HEK293 (cell line): ENCODE measurements around the gene LHFPL6.

Source experiments
- CTCF ChIA-PET: fragments of 350-600 bp; formaldehyde crosslinking; extraction: SDS; loops from one replicate; lab custom pipeline; 2021; ENCODE audit warnings: antibody characterized with exemption; lab: Yijun Ruan, JAX
- POLR2A ChIA-PET: fragments of 300-600 bp; formaldehyde crosslinking; extraction: SDS; loops from one replicate; lab custom pipeline; 2020; ENCODE audit warnings: antibody characterized with exemption, inconsistent platforms; lab: Yijun Ruan, JAX
- H3K27ac ChIP-seq: fragments of 200-500 bp; sonication (Bioruptor generic); 2 replicates; pipeline ENCODE4 v1.5.1; 2014; ENCODE audit warnings: low read depth, low read length, control low read depth, inconsistent platforms; ENCODE audit errors: extremely low read depth
- H3K36me3 ChIP-seq, 2 experiments: fragments of 200-500 bp in 1 of 2; sonication (Bioruptor generic) in 1 of 2; 1 replicate in 1 of 2; 2 replicates in 1 of 2; pipeline ENCODE4 v1.5.1; 2014 to 2017; ENCODE audit warnings: inconsistent platforms in 2 of 2, low read length in 2 of 2; ENCODE audit not compliant: control insufficient read depth in 2 of 2, insufficient read depth in 1 of 2
- H3K4me1 ChIP-seq: fragments of 200-500 bp; sonication (Bioruptor generic); 2 replicates; pipeline ENCODE4 v1.5.1; 2014; ENCODE audit warnings: mild to moderate bottlenecking, low read length, inconsistent platforms; ENCODE audit not compliant: control insufficient read depth, insufficient read depth
- H3K4me3 ChIP-seq: 2 replicates; pipeline ENCODE4 v1.5.1; 2011; ENCODE audit warnings: low read depth, mild to moderate bottlenecking, control low read depth, low read length, moderate library complexity
- H3K9me3 ChIP-seq: fragments of 200-500 bp; sonication (Bioruptor generic); 2 replicates; pipeline ENCODE4 v1.5.1; 2014; ENCODE audit warnings: low read depth, low read length, inconsistent platforms; ENCODE audit not compliant: control insufficient read depth, insufficient read depth
- GLIS1 ChIP-seq: fragments of 450-650 bp; formaldehyde crosslinking; IDR thresholded peaks from 2 replicates; pipeline ENCODE4 v1.5.1; 2016; ENCODE audit warnings: missing biosample characterization, missing genetic modification characterization
- KLF16 ChIP-seq: fragments of 450-650 bp; formaldehyde crosslinking; IDR thresholded peaks from 2 replicates; pipeline ENCODE4 v1.5.1; 2017; ENCODE audit warnings: missing biosample characterization, missing genetic modification characterization
- SCRT2 ChIP-seq: fragments of 450-650 bp; formaldehyde crosslinking; IDR thresholded peaks from 2 replicates; pipeline ENCODE4 v1.5.1; 2016; ENCODE audit warnings: missing biosample characterization, missing genetic modification characterization
- ZFP3 ChIP-seq: fragments of 450-650 bp; formaldehyde crosslinking; IDR thresholded peaks from 2 replicates; pipeline ENCODE4 v1.5.1; 2016; ENCODE audit warnings: low read depth, missing biosample characterization, missing genetic modification characterization
- ZIC2 ChIP-seq: fragments of 450-650 bp; formaldehyde crosslinking; IDR thresholded peaks from 2 replicates; pipeline ENCODE4 v1.5.1; 2016; ENCODE audit warnings: missing biosample characterization, missing genetic modification characterization
- ZNF132 ChIP-seq: fragments of 450-650 bp; formaldehyde crosslinking; IDR thresholded peaks from 2 replicates; pipeline ENCODE4 v1.5.1; 2017; ENCODE audit warnings: missing biosample characterization, missing genetic modification characterization, borderline replicate concordance
- ZNF658 ChIP-seq: fragments of 450-650 bp; formaldehyde crosslinking; IDR thresholded peaks from 2 replicates; pipeline ENCODE4; 2016; ENCODE audit warnings: missing biosample characterization, missing genetic modification characterization
- ZNF76 ChIP-seq: fragments of 450-650 bp; formaldehyde crosslinking; IDR thresholded peaks from 2 replicates; pipeline ENCODE4; 2016; ENCODE audit warnings: low read depth, missing biosample characterization, missing genetic modification characterization, borderline replicate concordance
- TF ChIP-seq, protein P1 (sequence below): fragments of 450-650 bp; formaldehyde crosslinking; IDR thresholded peaks from 2 replicates; pipeline ENCODE4 v1.5.1; 2016; ENCODE audit warnings: missing biosample characterization, missing genetic modification characterization
- TF ChIP-seq, protein P2 (sequence below): fragments of 450-650 bp; formaldehyde crosslinking; IDR thresholded peaks from 2 replicates; pipeline ENCODE4 v1.5.1; 2016; ENCODE audit warnings: missing biosample characterization, missing genetic modification characterization
- TF ChIP-seq, protein P3 (sequence below): fragments of 450-650 bp; formaldehyde crosslinking; IDR thresholded peaks from 2 replicates; pipeline ENCODE4 v1.5.1; 2016; ENCODE audit warnings: missing biosample characterization, missing genetic modification characterization
- TF ChIP-seq, protein P4 (sequence below): fragments of 450-650 bp; formaldehyde crosslinking; IDR thresholded peaks from 2 replicates; pipeline ENCODE4 v1.5.1; 2016; ENCODE audit warnings: missing biosample characterization, missing genetic modification characterization
- TF ChIP-seq, protein P5 (sequence below): fragments of 450-650 bp; formaldehyde crosslinking; IDR thresholded peaks from 2 replicates; pipeline ENCODE4 v1.5.1; 2017; ENCODE audit warnings: missing biosample characterization, missing genetic modification characterization

Gene LHFPL6

DNA sequence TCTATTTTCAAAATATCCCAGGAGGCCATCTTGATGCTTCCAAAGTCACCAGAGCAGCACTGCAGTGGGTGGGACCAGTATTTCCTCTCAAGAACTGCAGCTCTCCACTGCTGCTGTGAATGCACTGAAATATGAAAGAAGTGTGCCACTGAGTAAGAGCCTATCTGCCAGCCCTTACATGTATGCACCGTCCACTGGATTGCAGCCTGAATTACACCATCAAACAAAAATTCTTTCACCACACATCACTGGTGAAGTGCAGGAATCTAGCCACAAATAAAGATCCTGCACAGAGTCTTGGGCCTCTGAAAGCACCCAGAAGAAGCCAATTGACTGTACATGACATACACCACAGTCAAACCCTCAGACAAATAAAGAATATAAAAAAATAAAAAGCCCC is 249.0 kb downstream of the LHFPL6 start:
- Histone ChIP-seq H3K9me3 (no peaks in the 10 kb centered on the region), H3K4me1 (no peaks in the 10 kb centered on the region), H3K4me3 (no peak overlapping the region), H3K27ac (no peak overlapping the region), H3K36me3 (no peaks in the 10 kb centered on the region)
- ChIA-PET POLR2A (no interaction called here), CTCF (no interaction called here)
- TF ChIP-seq ZNF132 (no peak), ZNF658 (tag by site-specific recombination) (no peak), ZIC2 (tag by site-specific recombination) (no peak), SCRT2 (tag by site-specific recombination) (no peak), ZFP3 (tag by site-specific recombination) (no peak), GLIS1 (tag by site-specific recombination) (no peak), KLF16 (tag by site-specific recombination) (no peak), ZNF76 (no peak)
- TF ChIP-seq, protein P1, sequence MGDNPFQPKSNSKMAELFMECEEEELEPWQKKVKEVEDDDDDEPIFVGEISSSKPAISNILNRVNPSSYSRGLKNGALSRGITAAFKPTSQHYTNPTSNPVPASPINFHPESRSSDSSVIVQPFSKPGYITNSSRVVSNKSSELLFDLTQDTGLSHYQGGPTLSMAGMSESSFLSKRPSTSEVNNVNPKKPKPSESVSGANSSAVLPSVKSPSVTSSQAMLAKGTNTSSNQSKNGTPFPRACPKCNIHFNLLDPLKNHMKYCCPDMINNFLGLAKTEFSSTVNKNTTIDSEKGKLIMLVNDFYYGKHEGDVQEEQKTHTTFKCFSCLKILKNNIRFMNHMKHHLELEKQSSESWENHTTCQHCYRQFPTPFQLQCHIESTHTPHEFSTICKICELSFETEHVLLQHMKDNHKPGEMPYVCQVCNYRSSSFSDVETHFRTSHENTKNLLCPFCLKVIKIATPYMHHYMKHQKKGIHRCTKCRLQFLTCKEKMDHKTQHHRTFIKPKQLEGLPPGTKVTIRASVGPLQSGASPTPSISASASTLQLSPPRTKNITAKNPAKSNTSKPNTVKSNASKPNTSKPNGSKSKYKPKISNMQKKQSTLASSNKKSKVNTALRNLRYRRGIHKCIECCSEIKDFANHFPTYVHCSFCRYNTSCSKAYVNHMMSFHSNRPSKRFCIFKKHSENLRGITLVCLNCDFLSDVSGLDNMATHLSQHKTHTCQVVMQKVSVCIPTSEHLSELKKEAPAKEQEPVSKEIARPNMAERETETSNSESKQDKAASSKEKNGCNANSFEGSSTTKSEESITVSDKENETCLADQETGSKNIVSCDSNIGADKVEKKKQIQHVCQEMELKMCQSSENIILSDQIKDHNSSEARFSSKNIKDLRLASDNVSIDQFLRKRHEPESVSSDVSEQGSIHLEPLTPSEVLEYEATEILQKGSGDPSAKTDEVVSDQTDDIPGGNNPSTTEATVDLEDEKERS (tag by site-specific recombination): no peak
- TF ChIP-seq, protein P2, sequence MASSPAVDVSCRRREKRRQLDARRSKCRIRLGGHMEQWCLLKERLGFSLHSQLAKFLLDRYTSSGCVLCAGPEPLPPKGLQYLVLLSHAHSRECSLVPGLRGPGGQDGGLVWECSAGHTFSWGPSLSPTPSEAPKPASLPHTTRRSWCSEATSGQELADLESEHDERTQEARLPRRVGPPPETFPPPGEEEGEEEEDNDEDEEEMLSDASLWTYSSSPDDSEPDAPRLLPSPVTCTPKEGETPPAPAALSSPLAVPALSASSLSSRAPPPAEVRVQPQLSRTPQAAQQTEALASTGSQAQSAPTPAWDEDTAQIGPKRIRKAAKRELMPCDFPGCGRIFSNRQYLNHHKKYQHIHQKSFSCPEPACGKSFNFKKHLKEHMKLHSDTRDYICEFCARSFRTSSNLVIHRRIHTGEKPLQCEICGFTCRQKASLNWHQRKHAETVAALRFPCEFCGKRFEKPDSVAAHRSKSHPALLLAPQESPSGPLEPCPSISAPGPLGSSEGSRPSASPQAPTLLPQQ (tag by site-specific recombination): no peak
- TF ChIP-seq, protein P3, sequence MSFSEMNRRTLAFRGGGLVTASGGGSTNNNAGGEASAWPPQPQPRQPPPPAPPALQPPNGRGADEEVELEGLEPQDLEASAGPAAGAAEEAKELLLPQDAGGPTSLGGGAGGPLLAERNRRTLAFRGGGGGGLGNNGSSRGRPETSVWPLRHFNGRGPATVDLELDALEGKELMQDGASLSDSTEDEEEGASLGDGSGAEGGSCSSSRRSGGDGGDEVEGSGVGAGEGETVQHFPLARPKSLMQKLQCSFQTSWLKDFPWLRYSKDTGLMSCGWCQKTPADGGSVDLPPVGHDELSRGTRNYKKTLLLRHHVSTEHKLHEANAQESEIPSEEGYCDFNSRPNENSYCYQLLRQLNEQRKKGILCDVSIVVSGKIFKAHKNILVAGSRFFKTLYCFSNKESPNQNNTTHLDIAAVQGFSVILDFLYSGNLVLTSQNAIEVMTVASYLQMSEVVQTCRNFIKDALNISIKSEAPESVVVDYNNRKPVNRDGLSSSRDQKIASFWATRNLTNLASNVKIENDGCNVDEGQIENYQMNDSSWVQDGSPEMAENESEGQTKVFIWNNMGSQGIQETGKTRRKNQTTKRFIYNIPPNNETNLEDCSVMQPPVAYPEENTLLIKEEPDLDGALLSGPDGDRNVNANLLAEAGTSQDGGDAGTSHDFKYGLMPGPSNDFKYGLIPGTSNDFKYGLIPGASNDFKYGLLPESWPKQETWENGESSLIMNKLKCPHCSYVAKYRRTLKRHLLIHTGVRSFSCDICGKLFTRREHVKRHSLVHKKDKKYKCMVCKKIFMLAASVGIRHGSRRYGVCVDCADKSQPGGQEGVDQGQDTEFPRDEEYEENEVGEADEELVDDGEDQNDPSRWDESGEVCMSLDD (tag by site-specific recombination): no peak

DNA sequence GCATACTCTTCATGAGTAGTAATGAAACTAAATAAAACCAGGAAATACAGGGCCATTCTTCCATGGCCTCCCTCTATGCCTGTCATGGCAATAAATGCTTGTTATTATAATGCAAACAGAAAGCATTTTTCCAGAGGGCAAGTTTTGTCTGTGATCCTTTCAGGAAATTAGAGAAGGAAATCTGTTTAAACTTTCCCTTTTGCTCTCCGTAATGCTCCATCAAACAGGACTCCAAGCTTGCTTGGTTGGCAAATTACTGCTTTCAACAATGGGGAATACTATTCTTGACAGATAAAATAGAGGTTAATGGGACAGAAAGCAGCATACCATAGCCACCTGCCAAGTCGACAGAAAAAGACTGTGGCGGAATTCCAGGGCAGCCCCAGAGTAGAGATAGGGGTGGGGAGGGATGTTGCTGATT is 252.5 kb downstream of the LHFPL6 start:
- Histone ChIP-seq H3K36me3 (no peaks in the 10 kb centered on the region), H3K4me1 (peaks cover 14% of the 10 kb centered on the region), H3K27ac (no peak overlapping the region), H3K9me3 (no peaks in the 10 kb centered on the region), H3K4me3 (no peak overlapping the region)
- ChIA-PET POLR2A (no interaction called here), CTCF (no interaction called here)
- TF ChIP-seq, protein P4, sequence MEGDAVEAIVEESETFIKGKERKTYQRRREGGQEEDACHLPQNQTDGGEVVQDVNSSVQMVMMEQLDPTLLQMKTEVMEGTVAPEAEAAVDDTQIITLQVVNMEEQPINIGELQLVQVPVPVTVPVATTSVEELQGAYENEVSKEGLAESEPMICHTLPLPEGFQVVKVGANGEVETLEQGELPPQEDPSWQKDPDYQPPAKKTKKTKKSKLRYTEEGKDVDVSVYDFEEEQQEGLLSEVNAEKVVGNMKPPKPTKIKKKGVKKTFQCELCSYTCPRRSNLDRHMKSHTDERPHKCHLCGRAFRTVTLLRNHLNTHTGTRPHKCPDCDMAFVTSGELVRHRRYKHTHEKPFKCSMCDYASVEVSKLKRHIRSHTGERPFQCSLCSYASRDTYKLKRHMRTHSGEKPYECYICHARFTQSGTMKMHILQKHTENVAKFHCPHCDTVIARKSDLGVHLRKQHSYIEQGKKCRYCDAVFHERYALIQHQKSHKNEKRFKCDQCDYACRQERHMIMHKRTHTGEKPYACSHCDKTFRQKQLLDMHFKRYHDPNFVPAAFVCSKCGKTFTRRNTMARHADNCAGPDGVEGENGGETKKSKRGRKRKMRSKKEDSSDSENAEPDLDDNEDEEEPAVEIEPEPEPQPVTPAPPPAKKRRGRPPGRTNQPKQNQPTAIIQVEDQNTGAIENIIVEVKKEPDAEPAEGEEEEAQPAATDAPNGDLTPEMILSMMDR (tag by site-specific recombination): no peak
- TF ChIP-seq, protein P5, sequence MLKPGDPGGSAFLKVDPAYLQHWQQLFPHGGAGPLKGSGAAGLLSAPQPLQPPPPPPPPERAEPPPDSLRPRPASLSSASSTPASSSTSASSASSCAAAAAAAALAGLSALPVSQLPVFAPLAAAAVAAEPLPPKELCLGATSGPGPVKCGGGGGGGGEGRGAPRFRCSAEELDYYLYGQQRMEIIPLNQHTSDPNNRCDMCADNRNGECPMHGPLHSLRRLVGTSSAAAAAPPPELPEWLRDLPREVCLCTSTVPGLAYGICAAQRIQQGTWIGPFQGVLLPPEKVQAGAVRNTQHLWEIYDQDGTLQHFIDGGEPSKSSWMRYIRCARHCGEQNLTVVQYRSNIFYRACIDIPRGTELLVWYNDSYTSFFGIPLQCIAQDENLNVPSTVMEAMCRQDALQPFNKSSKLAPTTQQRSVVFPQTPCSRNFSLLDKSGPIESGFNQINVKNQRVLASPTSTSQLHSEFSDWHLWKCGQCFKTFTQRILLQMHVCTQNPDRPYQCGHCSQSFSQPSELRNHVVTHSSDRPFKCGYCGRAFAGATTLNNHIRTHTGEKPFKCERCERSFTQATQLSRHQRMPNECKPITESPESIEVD (tag by site-specific recombination): peak; percentile 87
- TF ChIP-seq, all 188 proteins: peak for 1
